GM18498 (cell line): Measurements from ENCODE around the gene PDLIM7.
"Not testable (repeated sequence)": the region's sequence is repeated elsewhere in the genome, so short reads cannot be mapped to it uniquely, and the experiment has no call there.

Experiments
- ATAC-seq: cut with Tn5 transposase; IDR thresholded peaks from one replicate; pipeline ENCODE4 v1.9.1; 2021; ENCODE audit warnings: mild to moderate bottlenecking, moderate library complexity; ENCODE audit not compliant: unreplicated experiment

PDLIM7 gene, protein sequence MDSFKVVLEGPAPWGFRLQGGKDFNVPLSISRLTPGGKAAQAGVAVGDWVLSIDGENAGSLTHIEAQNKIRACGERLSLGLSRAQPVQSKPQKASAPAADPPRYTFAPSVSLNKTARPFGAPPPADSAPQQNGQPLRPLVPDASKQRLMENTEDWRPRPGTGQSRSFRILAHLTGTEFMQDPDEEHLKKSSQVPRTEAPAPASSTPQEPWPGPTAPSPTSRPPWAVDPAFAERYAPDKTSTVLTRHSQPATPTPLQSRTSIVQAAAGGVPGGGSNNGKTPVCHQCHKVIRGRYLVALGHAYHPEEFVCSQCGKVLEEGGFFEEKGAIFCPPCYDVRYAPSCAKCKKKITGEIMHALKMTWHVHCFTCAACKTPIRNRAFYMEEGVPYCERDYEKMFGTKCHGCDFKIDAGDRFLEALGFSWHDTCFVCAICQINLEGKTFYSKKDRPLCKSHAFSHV

DNA sequence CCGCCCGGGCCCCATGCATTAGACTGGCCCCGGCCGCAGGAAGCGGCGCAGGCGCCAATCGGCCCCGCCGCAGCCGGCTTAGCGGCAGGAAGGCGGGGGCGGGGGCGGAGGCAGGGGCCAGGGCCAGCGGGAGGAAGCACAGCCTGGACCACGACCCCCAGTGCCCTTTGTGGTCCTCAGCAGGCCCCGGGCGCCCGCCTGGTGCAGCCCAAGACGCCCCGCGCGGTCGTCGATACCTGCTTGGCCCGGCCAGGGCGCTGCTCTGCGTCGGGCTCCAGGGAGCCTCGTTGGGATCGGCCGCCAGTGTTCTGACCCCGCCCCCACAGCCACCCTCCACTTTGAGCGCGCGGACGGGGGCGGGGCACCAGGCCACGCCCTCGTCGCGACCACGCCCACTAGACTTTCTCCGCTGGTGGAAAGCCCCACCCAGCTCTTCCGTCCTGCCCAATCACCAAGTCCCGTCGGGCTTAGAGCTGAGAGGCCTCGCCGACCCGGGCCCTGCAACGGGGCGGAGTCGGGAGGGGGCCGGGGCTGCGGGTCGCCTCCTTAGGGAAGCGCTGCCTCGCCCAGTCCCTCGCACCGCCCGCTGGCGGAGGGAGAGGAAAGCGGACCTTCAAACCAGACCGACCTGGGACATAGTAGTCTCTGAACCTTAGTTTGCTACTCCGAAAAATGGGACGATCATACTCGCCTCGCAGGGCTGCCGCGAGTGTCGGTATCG lies at the start of gene PDLIM7:
Gene PDLIM7, minus strand, starts transcription at position 313 of the 721 bp plus-strand sequence. CDS start 1,092 bp downstream, outside the sequence.
- ATAC-seq, result peak; percentile 73

DNA sequence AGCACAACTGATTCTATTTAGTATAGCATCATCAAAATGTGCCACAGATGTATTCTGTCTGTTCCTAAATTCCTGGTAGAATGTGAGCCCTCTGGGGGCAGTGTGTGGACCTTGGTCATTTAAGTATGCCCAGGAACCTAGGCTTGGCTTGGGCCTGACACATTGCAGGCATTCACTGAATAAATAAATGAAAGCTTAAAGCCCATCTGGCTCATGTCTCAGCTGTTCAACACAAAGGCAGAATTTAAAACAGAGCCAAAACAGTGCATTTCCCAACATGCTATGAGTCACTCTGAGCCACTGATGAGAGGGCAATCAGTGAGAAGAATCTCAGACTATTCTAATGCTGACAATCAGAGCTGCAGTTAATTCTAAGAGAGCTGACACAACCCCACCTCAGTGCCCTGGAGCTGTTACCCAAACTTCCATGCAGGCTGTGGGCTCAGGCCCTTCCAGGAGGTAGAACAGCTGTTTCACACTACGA lies 48.9 kb upstream of the PDLIM7 start:
- no peak for ATAC-seq

DNA sequence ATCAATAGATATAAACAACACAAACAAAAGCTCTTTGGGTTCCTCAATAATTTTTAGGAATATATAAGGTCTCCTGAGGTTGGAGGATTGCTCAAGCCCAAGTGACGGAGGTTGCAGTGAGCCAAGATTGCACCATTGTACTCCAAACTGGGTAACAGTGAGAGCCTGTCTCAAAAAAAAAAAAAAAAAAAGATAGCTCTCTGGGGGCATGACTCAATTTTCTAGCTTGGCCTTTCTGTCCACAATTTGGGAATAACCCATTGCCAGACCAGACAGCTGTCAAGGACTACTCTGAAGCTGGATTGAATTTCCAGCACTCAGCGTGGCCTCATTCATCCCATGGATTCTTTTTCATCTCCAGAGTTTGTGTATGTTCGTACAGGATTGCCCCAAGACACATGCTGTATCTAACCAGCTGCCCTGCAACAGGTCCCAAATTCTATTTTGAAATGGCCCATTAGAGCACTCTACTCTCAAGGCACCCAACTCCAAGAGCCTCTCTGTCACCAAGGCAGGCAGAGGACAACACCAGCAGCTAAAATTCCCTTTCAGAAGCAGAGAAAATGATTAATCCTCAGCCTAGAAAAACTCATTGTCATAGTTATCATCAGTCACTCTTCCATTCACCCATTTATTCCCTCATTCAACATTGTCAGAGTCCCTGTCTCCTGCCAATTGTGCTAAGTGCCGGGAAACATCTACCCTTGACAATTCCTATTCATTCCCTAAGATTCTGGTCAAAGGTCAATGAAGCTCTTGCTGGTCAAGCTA lies 48.3 kb upstream of the PDLIM7 start:
- no peak for ATAC-seq

DNA sequence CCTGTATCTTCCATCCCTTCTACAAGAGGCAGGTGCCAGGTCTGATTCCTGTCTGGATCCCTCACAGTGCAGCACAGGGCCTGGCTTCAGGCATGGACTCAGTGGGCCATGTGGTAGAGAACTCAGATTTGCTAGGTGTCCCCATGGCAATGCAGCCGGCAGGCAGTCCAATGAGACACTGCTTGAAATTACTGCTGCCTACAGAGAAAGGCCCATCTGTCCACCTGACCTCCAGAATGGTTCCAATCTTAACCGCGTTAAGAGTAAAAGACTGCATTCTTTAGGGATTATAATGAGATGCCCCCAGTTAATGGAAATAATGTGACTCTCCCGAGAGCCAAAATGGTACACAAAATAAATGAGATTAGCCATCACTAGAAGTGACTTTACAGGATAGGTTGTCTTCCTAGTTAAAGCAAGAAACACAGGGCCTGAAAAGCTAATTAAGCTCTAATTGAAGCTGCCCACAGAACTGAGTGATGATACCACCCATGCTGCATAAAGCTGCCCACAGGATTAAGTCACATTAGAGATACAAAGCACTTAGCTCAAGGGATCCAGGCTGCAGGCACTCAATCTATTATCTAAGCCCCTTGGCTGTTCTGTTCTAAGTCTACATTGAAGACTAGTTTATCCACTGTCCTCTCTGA lies 45.5 kb upstream of the PDLIM7 start:
- ATAC-seq, result no peak

DNA sequence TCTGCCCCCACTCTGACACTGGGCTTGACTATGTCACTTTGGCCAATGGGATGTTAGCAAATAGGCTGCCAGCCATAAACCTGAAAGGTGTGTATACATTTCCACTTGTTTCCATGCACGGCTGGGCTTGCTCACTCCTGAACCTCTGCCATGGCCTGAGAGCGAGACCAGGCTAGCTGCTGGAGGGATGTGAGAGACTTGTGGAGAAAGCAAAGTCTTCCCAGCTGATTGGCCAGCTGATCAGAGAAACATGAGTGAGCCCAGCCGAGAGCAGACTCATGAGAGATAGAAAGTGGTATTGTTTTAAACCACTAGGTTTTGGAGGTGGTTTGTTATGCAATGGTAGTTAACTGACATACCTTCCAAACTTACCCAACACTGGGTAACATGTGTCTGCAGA lies 43.0 kb upstream of the PDLIM7 start:
- no peak for ATAC-seq

DNA sequence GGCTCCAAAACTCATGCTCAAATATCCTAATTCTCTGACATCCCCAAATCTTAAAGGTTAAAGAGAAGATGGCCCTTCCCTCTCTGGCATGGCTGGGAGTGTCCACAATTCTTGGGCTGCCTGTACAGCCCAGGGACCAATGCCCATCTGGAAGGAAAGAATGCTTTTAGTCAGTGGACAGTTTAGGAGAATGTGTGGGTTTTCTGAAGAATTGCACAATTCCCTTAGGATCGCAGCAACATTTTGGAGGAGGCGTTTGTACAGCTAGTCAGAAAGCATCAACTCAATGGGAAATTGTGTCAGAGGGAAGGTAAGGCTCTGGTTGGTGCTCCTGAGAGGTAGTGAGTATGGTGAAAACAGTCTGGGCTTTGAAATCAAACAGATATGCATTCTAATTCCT lies 42.0 kb upstream of the PDLIM7 start:
- no peak for ATAC-seq

DNA sequence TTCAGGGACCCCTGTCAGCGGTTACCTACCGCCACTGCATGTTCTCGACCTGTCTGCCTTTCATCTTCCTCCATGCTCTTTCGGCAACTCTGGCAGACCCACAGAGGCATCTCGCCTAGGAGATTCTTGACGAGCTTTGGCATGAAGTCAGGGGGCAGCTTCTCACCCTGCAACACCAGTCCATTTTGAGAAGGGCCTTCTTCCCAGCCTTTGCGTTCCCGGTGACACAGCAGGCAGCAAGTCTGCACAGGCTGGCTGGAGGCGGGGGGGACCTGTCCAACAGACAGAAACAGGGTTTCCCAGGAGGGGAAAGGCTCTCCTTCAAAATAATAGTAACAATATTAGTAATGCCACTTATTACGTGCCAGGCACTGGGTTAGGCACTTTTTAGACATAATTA lies 41.5 kb upstream of the PDLIM7 start:
- no peak for ATAC-seq

DNA sequence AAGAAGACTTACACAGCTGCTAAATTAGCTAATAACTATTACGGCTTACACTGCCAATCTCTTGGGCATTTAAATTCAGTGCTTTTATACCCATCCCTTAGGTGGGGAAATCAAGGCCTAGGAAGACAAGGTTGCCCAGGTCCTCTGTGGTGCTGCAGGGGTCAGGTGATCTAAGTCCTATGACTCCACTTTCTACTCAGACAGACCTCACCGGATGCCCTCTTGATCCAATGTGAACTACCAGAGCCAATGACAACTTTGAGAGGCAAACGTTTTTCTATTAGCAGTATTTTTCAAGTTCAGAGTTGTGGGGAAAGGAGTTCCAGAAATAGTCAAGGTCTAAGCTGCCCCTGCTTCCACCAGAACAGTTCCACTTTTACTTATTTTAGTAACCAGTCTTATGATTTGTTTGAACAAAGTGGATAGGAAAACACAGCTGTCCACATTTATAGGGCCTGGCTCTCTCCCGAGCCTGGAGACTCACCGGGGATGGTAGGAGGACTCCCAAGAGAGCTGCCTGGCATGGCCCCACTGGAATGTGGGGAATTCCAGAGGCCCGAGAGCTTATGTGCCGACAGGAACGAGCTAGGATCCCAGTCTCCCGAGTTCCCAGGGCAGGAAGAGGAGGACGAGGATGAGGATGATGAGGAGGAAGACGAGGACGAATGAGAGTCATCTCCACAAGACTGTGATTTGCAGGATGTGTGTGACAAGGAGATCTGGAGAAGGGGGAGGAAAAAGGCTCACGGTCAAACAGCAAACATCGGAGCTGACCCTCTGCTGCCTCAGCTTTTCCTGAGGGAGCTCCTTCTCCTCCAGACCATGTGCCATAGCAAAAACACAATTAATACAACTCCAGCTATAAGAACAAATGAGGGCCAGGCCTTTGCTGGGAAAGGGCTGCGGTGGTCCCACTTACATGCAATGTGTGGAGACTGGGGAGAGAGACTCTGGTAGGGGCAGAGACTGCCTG lies 40.3 kb upstream of the PDLIM7 start:
- ATAC-seq, result no peak

DNA sequence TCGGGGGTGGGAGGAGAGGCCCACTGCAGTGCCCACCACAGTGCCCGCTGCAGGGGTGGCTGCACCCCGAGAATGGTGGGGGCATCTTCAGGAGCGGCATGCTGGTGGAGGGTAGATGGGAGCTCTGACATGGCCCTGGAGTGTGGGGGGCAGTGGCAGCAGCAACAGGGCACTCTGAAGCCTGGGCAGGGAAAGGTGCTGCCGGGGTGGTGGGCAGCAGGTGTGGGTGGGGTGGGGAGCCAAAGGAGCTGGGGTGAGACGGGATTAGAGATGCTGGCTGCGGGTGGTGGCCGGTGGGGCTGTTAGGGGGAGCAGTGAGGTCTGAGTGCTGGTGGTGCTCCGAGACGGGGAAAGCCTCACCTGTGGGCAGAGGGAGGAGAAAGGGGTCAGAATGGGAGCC lies 39.0 kb upstream of the PDLIM7 start:
- no peak for ATAC-seq

DNA sequence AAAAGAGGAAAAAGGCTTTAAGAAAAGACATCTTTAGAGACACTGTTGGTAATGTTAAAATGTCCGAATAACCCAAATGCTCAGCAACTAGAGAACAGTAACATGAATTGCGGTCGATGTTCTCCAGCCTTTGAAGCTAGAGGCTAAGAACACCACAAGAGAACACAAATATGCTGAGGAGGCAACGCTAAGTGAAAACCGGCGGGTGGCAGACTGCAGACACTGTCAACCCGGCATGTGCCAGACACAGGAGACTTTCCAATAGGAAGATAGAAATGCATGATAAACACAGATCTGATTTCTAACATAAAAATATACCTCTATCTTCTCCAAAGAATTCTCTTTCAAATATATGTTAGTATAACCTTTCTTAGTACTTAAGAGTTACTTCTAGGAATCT lies 37.7 kb upstream of the PDLIM7 start:
- ATAC-seq, result no peak

DNA sequence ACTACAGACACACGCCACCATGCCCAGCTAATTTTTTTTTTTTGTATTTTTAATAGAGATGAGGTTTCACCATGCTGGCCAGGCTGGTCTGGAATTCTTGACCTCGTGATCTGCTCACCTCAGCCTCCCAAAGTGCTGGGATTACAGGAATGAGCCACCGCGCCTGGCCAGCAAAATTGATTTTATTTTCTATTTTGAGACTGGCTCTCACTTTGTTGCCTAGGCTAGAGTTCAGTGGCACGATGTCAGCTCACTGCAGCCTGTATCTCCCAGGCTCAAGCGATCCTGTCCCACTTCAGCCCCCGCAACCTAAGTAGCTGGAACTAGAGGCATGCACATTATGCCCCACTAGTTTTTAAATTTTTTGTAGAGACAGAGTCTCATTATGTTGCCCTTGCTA lies 37.0 kb upstream of the PDLIM7 start:
- not testable (repeated sequence) for ATAC-seq

DNA sequence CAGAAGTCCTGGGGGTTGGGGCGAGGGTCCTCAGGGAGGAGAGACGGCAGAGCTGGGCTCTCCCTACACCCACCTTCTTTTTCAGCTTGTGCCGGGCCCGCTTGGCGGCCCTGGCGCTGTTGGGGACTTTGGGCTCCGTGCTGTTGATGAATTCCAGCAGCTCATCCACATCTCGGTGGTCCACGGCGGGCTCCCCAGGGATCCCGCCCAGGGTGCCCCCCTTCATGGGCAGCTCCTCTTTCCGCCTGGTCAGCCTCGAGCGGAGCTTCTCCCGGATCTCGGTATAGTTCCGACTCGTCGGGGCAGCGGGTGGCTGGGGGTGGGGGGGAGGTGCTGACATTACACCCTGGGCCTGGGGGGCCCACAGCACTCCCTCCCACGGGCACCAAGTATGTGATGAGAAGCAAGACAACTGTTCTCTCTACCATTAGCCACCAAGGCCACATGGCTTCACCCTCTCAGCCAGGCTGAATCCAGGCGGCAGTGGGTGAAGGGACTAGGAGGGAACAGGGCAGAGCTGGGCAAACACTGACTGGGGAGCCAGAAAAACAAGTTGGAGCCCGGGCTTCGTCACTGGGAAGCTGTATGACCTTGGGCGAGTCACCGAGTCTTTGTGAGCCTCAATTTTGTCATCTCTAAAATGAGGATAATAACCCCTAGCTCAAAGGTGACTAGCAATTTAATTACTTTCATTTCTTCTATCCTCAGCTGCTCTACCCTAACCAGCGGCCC lies 34.0 kb upstream of the PDLIM7 start:
- no peak for ATAC-seq

DNA sequence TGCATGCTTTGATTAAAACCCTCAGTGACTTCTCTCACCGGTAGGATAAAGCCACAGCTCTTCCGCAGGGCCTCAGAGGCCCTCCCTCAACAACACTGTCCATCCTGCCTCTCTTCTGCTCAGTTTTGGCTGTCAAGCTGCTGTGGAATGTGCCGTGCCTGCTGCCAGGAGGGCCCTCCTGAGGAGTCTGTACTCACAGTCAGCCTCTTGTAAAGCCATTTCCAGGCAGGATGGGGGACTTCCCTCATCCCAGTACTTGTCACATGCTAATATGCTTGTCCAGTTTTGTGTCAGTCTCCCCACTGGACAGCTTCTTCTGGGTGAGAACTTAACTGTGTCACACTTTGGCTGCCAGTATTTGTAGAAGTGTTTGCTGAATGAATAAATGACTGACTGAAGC lies 33.2 kb upstream of the PDLIM7 start:
- ATAC-seq, result no peak

DNA sequence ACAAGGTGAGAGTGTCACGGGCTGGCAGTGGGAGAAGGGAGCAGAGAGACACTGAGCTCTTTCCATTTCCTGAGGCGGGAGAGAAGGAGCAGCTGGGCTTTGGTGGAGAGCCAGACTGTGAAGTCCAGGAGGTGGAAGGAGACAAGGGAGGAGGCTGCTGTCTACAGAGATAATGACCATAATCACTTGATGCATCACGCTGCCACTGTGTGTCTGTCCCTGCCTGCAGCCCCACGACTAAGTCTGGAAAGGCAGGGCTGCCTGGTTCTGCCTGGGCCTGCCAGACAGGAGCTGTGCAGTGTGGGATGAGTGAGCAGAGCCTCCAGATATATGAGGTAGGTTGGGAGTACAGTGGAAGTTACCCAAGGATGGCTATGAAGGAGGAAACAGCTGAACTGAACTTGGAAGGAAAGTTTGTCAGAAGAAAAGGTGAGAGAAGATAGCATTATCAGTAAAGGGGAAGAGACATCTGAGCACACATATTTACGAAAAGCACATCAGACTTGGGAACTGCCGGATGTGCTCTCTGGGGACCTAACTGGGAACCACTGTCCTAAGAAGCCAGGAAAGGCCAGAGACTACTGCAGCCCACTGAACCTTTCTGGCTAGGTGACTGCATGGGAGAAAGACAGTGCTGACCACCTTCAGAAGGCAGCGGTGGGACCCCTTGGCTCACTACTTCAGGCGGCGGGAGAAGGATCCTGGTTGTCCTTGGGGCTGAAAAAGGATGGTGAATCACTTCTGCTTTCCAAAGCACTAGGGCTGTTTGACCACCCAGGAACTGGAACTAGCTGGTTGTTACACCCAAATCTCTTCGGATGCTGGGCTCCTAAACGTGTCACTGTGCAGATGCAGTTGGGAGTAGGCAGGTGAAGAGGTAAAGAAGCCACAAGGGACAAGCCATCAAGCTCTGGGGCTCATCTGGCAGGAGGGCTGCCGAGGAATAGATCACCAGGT lies 32.1 kb upstream of the PDLIM7 start:
- no peak for ATAC-seq

DNA sequence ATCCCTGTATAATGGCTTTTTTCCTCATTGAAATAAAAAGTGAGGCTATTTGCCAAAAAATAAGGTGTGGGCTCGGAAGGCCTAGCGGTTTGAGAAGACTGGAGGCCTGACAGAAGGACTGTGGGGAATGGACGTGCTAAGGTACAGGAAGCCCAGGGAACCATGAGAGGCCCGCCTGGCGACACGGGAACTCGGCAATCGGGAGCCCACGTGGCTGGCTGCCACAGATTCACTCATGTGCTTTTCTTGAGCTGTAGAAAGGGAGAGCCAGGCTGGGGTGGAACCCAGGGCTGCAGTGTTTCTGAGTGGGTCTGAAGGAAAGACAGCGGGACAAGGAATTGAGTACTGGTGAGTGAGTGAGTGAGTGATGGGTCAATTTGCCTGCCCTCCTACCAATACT lies 31.2 kb upstream of the PDLIM7 start:
- ATAC-seq, result no peak

DNA sequence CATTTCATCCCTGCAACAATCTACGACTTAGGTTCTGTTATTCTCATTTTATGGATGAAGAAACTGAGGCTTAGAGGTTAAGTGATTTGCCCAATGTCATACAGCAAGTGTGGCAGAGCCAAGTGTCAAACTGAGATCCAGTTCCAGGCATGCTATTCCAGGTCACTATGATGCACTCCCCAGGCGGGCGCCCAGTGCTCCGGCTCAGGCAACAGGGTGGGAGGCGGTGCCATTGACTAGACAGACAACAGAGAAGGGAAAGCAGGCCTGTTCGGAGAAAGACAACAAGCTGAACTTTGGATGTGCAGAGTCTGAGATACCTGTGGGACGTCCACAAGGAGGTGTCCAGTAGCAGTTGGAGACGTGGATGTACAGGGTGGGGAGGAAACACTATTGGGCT lies 30.2 kb upstream of the PDLIM7 start:
- ATAC-seq, result no peak

DNA sequence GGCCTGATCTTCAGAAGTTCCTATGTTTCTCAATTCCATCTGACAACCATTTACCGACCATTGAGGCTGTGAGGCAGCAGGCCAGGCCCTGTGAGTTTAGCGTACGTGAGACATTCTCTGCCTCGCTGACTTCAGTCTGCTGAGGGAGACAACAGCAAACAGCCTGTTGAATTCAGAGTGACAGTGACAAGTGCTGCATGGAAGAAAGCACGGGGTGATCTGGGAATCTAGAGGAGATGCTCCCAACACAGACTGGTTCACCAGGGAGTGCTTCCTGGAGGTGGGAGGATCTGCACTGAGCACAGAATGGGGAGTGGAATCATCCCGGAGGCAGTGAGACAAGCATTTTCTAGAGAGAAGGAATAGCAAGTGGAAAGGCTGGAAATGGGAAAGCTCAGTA lies 29.4 kb upstream of the PDLIM7 start:
- no peak for ATAC-seq

DNA sequence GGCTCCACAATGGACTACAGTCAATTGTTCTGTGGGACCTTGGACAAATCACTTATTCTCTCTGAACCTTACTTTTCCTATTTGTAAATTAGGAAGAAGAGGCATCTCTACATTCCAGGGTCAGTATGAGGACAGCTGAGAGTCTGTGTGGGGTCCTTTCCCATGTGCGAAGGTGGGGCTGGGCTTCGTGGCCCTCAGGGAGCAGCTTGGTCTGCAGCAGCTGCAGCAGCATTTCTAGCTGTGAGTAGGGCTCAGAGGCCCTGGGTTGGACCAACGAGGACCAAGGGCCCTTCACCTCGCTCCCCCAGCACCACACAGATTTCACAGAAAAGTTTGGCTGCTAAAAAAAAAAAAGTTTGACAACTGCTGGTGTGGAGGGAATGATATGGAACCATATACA lies 28.8 kb upstream of the PDLIM7 start:
- no peak for ATAC-seq
